SKM-1 (cell line): ENCODE measurements around the gene TRIM8.

ENCODE experiments used
- DNase-seq: peaks from one replicate; lab custom pipeline; 2025; ENCODE audit not compliant: unreplicated experiment; lab: John Stamatoyannopoulos, UW

TRIM8 gene, protein sequence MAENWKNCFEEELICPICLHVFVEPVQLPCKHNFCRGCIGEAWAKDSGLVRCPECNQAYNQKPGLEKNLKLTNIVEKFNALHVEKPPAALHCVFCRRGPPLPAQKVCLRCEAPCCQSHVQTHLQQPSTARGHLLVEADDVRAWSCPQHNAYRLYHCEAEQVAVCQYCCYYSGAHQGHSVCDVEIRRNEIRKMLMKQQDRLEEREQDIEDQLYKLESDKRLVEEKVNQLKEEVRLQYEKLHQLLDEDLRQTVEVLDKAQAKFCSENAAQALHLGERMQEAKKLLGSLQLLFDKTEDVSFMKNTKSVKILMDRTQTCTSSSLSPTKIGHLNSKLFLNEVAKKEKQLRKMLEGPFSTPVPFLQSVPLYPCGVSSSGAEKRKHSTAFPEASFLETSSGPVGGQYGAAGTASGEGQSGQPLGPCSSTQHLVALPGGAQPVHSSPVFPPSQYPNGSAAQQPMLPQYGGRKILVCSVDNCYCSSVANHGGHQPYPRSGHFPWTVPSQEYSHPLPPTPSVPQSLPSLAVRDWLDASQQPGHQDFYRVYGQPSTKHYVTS

DNA sequence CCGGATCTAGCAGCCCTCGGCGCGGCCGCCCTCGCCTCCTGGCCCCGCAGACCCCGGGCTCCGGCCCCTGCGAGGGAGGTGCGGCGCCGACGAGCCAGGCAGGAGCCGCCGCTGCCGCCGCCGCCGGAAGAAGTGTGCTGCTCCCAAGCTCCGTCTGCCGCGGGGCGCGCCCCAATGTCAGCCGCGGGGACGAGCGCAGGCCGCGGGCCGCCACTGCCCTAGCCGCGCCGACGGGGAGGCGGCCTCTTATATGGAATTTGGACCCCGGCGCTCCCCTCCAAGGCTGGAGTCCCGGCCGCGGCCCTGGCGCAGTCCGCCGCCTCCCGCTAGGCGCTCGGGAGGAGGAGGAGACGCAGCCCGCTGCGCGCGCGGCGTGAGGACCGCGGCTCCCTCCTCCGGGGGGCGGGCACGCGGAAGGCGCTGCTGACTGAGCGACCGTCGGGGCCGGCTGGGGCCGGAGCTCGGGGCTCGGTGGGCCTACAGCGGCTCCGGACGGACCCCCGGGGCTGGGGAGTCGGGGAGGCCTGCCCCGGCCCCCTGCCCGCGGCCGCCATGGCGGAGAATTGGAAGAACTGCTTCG is at the start of gene TRIM8:
Gene TRIM8 (plus strand): TSS at position 414 of the 580 bp plus-strand sequence. CDS start 139 bp downstream, at position 553.
- DNase-seq: no peak

DNA sequence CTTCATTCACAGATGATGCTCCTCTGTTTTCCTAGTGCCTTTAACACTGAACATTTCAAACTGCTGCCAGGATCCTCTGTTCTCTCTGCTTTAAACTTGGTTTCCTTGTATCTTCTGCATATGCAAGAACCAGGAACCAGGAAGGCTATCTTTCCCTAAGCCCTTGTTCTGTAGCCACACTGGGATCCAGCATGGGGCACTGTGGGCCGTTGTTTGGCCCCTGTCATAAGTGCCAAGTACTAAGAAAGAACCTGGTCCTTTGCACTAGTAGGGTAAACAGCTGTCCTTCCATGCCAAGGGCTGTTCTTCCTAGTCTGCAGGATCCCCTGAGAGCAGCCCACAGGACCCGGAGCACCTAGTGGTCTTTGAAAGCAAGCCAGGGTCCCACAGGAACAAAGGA is 49.0 kb upstream of the TRIM8 start:
- DNase-seq: no peak

GRCh38 chr10:102595897-102596296 is 48.4 kb upstream of the TRIM8 start:
- no peak for DNase-seq

DNA sequence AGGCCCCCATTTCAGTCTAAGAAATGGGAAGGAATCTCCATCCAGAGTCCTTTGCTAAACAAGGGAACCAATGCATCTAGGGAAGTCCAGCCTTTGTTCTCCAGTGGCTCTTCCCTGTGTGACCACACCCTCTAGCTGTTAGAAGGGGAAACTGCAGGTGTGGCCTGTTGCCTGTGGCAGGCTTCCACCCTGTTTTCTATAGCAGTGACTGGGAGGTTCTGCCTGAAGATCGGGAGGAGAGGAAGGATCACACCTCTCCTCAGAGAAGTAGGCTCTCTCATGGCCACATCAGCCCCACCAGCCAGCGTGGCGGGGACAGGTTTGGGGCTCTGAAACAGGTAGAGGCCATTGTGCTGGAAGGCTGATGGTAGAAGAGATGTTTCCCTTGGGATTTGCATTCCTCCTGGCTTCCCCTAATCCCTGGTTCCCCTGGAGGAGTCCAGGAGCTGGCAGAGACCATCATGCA is 47.7 kb upstream of the TRIM8 start:
- peak; percentile 54 for DNase-seq

DNA sequence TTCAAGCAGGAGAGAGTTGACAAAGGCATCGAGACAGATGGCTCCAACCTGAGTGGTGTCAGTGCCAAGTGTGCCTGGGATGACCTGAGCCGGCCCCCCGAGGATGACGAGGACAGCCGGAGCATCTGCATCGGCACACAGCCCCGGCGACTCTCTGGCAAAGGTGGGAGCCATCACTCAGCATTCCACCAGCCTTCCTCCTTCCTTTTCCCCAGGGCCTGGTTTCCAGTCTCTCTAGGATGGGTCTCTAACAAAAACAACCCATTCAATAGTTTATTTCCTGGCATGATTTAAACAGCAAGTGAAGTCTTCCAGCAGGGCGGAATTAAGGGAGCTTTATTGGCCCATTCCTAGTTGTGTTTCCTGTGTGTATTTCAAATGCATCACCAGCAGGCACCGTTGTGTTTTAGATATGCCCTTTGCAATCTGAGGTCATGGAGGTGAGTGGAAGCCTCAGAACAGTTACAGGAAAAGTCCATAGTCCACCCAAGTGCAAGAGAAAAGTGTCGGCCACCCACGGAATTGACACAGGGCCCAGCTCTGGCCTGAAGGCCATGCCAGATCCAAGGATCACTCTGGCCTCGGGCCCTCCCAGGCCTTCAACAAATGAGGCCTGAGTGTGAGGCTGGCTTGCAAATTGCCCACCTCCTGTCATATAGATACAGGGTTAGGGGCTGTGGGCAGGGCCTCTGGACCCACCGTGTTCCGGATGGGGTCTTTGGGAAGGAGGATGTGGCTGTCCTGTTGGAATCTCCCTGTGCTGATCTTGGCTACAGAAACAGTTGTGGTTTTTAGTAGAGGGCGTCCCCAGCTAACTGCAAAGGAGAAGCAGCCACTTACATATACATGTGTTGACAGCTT is 46.9 kb upstream of the TRIM8 start:
- DNase-seq: no peak

- DNase-seq: no peak
These were observed 46.0 kb upstream of the TRIM8 start for GRCh38 chr10:102598243-102598642.

DNA sequence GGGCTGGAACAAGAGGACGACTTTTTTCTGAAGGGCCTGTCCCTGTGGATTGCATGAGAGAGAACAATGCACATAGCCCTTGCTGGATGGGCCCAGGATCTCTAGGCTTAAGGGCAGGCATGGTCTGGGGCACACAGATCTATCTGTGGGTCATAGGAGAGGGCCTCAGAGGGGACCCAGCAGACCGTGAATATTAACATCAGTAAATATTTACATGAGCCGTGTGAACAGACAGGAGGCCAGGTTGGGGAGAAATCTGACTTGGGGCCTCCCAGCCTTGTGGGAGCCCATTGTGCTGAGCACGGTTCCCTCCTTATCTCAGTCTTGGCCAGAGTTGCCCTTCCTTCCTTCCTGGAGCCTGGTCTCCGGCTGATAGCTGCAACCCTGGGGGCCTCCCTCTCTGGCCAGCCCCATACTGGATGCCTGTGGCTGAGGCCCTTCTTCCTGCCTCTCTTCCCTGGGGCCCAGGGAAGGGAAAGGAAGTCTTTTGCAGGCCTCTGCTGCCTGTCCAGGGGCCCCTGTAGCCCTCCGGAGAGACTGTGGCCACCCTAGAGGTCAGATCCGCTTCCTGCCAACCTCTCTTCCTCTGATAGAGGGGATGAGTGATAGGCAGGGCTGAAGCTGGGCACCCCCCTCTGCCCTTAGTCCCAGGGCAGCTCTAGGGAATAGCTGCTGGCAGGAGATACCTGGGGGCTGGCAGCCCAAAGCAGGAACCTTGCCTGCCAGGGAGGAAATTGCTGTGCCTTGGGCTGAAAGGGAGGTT is 44.5 kb upstream of the TRIM8 start:
- peak; percentile 54 for DNase-seq

DNA sequence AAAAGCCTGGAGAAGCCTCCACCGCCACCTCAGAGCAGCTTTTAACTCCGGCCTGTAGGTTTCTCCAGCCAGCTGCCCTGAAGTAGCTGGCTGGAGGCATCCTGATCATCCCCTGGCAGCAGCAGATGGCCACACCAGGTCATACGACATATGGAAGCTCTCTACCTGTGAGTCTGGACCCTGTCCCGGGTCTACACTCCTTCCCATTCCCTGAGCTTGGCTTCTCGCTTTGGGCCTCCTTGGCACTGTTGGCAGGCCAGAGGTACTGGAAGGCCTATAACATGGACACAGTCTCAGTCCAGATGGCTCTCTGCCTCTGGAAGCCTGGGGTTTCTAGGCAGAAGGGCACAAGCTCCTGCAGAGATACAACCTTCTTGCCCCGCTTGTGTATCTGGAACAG is 43.5 kb upstream of the TRIM8 start:
- no peak for DNase-seq

GRCh38 chr10:102601639-102602038 is 42.6 kb upstream of the TRIM8 start:
- no peak for DNase-seq

DNA sequence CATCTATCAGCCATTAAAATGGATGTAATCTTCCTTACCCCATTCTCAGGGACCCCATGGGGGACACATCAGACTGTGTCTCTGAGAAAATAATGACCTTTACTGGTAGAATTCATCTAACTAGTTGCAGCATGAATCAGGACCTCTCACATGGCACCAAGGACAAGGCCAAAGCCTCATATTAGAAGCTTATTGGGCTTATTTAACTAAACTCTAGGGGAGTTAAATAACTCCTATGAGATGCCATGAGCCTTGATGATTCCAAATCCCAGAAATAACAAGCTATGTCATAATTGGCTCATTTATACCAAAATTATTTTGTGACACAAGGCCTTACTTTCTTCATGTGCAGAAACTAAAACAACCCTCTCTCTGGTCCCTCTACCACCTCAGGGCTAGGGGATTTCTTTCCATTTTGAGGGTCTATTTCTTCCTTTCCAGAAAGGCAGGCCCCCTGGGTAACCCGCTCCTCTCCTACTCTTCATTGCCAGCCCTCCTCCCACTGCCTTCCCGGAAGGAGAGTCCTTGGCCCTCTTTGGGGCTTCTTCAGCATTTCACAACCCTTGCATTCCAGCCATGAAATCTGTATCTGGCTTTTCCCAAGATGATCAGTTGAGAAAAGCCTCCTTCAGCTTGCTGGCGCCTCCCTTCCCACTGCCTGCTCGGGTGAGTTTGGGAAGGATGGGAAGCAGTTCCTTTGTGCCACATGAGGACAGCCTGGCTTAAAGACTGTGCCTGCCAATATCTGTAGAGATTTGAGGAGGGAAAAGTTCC is 41.8 kb upstream of the TRIM8 start:
- DNase-seq: no peak

GRCh38 chr10:102603946-102604345 is 40.3 kb upstream of the TRIM8 start:
- DNase-seq: no peak

DNA sequence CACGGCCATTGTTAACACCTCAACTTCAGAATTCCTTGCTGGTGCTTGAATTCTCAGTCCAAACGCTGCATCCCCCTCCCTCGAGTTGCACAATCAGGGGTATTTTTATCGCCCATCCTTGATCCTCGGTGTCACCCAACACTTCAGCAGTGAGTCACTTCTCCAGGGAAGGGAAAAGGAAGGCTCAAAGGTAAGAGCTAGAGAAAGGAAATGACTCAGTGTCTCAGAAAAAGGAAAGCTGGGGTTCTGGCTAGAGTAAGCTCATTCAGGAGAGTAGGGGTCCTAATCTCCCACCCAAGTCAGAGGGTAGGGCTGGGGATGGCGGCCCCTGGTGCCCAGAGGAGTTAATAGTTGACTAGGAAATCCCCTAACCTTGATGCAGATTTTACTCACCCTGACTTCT is 39.8 kb upstream of the TRIM8 start:
- no peak for DNase-seq

GRCh38 chr10:102605712-102606111 is 38.6 kb upstream of the TRIM8 start:
- DNase-seq: no peak

DNA sequence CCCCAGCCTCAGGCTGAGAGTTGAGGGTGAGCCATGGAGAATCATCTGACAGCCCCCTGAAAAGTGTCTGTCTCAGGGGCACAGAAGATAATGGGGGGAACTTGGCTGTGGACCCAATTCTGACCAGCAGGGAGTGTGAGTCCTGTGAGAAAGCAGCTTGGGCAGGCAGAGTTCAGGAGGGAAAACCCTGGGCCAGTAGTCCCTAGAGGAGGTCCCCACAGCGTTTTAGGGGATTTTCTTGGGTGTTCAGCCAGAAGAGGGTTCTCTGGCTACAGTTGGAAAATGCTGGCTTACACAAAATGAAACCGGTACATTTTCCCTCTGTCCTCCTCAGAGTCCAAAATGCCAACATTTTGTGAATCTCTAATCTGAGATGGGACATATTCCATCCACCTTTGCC is 35.8 kb upstream of the TRIM8 start:
- DNase-seq: no peak

DNA sequence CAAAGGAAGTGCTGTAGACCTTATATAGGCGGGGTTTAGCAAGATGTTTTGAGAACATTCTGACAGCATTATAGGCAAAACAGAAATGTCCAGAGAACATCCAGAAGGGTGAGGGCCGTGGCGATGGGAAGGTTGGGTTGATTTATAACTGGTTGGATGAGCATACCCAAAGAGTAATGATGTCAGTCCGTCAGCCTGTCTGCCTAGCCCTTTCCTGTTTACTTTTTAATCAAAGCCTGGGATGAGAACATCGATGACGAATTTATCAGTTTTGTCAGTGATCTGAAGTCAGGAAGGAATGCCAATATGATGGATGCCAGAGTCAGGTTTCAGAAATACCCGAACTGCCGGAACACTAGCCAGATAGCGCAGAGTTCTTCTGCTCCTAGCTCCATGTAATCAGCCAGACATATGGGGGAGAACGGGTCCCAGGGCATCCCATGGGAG is 33.8 kb upstream of the TRIM8 start:
- DNase-seq: no peak

GRCh38 chr10:102611514-102612087 is 32.7 kb upstream of the TRIM8 start:
- DNase-seq: no peak

DNA sequence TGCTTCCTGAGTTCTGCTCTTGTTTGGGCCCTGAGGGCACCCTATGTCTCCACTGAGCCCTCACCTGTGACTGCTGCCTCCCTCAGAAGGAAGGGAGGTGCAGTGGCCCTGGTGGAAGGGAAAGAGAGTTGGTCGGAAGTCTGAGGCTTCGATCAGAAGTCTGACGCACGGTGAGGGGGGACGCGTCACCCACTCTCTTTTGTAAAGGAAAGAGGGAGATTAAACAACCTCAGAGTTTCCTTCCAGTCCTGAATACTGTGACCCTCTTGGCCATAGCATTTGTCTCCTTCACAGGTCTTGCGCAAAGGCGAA is 31.4 kb upstream of the TRIM8 start:
- no peak for DNase-seq

DNA sequence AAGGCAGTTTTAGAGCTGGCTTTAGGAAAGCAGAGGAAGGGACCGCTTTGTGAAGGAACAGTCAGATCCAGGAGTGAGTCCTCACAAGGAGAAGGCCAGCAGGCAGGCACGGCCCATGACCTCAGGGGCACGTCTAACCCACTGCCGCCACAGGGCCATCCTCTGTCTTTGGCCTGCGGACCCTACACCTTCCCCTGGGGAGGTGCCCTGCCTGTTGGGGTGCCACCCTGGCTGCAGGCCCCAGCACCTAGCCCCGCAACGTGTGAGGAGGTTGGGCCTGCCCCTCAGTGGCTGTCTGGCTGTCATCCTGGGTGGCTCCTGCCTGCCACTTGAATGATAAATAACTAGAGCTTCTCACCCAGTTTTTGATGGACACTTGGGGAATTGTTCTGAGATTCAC is 31.0 kb upstream of the TRIM8 start:
- no peak for DNase-seq

DNA sequence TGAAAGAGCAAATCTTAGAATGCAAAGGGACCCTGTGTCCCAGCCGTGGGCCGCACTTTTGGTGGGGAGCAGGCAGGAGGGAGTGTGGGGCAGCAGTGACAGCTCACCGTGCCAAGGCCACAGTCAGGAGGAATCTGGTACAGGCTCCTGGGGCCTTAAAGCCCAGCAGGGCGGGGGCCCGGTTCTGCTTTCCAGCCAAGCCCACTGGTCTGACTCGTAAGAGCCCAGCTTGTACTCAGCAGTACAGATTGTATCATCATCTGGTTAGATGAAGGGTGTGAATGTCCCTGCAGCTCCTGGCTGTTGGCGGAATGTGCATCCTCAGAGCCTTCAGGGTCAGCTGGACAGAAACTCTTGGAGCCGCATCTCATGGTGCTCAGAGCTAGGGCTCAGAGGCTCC is 30.5 kb upstream of the TRIM8 start:
- no peak for DNase-seq

DNA sequence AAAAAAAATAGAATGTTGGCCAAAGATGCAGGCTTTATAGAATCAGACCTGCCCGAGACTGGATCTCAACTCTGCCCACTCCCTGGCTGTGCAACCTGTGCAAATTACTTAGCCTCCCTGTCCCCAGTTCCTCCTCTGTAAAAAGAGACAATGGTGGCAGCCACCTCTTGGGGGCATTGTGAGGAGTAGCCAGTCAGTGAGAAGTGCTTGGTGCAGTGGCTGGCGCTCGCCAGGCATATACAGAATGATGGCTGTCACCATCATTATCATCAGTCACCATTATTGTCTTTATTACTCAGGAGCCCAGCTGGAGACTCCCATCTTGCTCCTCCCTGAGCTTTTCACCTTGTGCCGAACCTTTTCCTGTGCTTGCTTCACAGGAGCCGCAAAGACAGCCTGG is 29.4 kb upstream of the TRIM8 start:
- DNase-seq: no peak
